ENCODE results near the gene GPX4. TPM values are rescaled to one million over a fixed set of nuclear protein-coding genes. Genes with fewer than 3 reads are reported as not detected.

Gene GPX4
- total and polyA plus RNA-seq, 9 of the 15 experiments (the other 6 are each of a cell fraction or from before 2014, with no cell fraction given): 61.4 to 661 (median 349) TPM

DNA sequence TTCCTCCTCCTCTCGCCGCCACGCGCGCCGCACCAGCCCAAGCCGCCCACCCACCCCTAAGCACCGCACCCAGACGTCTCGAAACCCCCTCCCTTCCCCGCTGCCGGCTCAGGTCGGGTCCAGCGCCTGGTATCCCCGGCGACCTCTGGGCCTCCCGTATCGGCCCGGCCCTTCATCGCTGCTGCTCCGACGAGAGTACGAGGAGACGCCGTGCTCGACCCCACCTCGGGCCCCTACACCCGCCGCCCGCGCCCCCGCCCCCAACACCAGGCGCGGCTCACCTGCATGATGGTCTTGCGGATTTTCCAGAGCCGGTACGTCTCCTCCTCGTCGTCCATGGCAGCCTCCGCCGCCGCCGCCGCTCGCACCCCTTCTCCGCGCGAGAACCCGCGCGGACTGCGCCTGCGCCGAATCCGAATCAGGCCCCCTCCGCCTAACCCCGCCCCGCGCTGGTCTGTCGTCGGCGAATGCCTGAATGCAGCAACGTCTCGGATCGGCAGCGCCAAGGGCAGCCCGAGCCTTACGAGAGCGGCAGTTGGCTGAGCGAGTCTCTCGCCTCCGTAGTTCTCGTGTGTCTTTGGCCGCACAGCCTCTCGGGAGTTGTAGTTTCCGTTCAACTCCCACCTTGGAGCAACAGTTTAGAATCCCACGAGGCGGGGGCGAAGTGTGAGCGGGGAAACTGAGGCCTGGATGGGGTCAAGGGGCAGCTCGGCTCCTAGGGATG lies 8.7 kb upstream of the GPX4 start, which contains the start of gene POLR2E (continued):
- TF ChIP-seq ZNF766 (CRISPR knock-in tag; conservative IDR thresholded peaks at IDR 0.05) (0 out of 2 replicates have a peak, but pooled peaks have one; percentile 24), RBBP5 (IDR thresholded peaks at IDR 0.05; ENCODE audit: borderline replicate concordance, insufficient read depth, low read length, poor library complexity, severe bottlenecking) (peak; percentile 85), CXXC5 (CRISPR knock-in tag; IDR thresholded peaks at IDR 0.05) (peak; percentile 84), SUPT5H (IDR thresholded peaks at IDR 0.05) (peak; percentile 95), NR2C1 (IDR thresholded peaks at IDR 0.05) (no peak), NR2C1 (tag; IDR thresholded peaks at IDR 0.05) (0 out of 2 replicates have a peak, but pooled peaks have one; percentile 48), NCOA2 (IDR thresholded peaks at IDR 0.05; ENCODE audit: partially characterized antibody in 2 of 2) (peak in 1 of 2 experiments; percentile 98), MYC (IDR thresholded peaks at IDR 0.05; ENCODE audit: low read depth, low read length) (peak; percentile 54), MYC (CRISPR knock-in tag; IDR thresholded peaks at IDR 0.05; ENCODE audit: borderline replicate concordance, low read depth) (no peak), ETS2 (tag; IDR thresholded peaks at IDR 0.05; ENCODE audit: borderline replicate concordance, poor library complexity, severe bottlenecking) (no peak), CREM (IDR thresholded peaks at IDR 0.05; ENCODE audit: low read depth) (peak; percentile 92), NRF1 (conservative IDR thresholded peaks at IDR 0.05 in 1 of 2, IDR thresholded peaks at IDR 0.05 in 1 of 2) (peak; percentile 90 to 92), POLR2B (IDR thresholded peaks at IDR 0.05; ENCODE audit: low read depth, partially characterized antibody) (peak; percentile 84), SIX5 (IDR thresholded peaks at IDR 0.05; ENCODE audit: borderline replicate concordance in 1 of 2, insufficient read depth in 1 of 2, low read depth in 1 of 2, low read length in 2 of 2) (peak; percentile 84 to 88), PML (IDR thresholded peaks at IDR 0.05; ENCODE audit: low read length) (peak; percentile 37; the same call in 1 of the 2 replicates), DACH1 (IDR thresholded peaks at IDR 0.05; ENCODE audit: partially characterized antibody) (peak; percentile 89), ZFP36 (IDR thresholded peaks at IDR 0.05; ENCODE audit: low read depth, low read length, partially characterized antibody) (peak; percentile 8)
- TF ChIP-seq, protein P1, sequence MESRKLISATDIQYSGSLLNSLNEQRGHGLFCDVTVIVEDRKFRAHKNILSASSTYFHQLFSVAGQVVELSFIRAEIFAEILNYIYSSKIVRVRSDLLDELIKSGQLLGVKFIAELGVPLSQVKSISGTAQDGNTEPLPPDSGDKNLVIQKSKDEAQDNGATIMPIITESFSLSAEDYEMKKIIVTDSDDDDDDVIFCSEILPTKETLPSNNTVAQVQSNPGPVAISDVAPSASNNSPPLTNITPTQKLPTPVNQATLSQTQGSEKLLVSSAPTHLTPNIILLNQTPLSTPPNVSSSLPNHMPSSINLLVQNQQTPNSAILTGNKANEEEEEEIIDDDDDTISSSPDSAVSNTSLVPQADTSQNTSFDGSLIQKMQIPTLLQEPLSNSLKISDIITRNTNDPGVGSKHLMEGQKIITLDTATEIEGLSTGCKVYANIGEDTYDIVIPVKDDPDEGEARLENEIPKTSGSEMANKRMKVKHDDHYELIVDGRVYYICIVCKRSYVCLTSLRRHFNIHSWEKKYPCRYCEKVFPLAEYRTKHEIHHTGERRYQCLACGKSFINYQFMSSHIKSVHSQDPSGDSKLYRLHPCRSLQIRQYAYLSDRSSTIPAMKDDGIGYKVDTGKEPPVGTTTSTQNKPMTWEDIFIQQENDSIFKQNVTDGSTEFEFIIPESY (CRISPR knock-in tag; IDR thresholded peaks at IDR 0.05): peak; percentile 51; the same call in 1 of the 2 replicates
- TF ChIP-seq, protein P2, sequence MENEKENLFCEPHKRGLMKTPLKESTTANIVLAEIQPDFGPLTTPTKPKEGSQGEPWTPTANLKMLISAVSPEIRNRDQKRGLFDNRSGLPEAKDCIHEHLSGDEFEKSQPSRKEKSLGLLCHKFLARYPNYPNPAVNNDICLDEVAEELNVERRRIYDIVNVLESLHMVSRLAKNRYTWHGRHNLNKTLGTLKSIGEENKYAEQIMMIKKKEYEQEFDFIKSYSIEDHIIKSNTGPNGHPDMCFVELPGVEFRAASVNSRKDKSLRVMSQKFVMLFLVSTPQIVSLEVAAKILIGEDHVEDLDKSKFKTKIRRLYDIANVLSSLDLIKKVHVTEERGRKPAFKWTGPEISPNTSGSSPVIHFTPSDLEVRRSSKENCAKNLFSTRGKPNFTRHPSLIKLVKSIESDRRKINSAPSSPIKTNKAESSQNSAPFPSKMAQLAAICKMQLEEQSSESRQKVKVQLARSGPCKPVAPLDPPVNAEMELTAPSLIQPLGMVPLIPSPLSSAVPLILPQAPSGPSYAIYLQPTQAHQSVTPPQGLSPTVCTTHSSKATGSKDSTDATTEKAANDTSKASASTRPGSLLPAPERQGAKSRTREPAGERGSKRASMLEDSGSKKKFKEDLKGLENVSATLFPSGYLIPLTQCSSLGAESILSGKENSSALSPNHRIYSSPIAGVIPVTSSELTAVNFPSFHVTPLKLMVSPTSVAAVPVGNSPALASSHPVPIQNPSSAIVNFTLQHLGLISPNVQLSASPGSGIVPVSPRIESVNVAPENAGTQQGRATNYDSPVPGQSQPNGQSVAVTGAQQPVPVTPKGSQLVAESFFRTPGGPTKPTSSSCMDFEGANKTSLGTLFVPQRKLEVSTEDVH (IDR thresholded peaks at IDR 0.05; ENCODE audit: low read depth, partially characterized antibody): no peak
- TF ChIP-seq, protein P3, sequence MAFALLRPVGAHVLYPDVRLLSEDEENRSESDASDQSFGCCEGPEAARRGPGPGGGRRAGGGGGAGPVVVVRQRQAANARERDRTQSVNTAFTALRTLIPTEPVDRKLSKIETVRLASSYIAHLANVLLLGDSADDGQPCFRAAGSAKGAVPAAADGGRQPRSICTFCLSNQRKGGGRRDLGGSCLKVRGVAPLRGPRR (CRISPR knock-in tag; IDR thresholded peaks at IDR 0.05): no peak
- TF ChIP-seq, protein P4, sequence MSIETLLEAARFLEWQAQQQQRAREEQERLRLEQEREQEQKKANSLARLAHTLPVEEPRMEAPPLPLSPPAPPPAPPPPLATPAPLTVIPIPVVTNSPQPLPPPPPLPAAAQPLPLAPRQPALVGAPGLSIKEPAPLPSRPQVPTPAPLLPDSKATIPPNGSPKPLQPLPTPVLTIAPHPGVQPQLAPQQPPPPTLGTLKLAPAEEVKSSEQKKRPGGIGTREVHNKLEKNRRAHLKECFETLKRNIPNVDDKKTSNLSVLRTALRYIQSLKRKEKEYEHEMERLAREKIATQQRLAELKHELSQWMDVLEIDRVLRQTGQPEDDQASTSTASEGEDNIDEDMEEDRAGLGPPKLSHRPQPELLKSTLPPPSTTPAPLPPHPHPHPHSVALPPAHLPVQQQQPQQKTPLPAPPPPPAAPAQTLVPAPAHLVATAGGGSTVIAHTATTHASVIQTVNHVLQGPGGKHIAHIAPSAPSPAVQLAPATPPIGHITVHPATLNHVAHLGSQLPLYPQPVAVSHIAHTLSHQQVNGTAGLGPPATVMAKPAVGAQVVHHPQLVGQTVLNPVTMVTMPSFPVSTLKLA (conservative IDR thresholded peaks at IDR 0.05): peak in 1 of 2 experiments; percentile 65; a peak in 3 of 4 replicates
